HEK293 (cell line): Measurements from ENCODE around the gene SLCO4A1.

Source experiments
- HOXA7 ChIP-seq: sonication (generic); formaldehyde crosslinking; IDR thresholded peaks from 2 replicates; pipeline ENCODE4 v1.8.1; 2022; ENCODE audit warnings: missing genetic modification reagents, borderline replicate concordance
- ZBTB1 ChIP-seq: fragments of 450-650 bp; formaldehyde crosslinking; IDR thresholded peaks from 2 replicates; pipeline ENCODE4 v1.5.1; 2016; ENCODE audit warnings: missing biosample characterization, missing genetic modification characterization
- ZBTB21 ChIP-seq: fragments of 450-650 bp; formaldehyde crosslinking; IDR thresholded peaks from 2 replicates; pipeline ENCODE4 v1.5.1; 2017; ENCODE audit warnings: missing biosample characterization, missing genetic modification characterization
- ZBTB7A ChIP-seq: fragments of 450-650 bp; formaldehyde crosslinking; IDR thresholded peaks from 2 replicates; pipeline ENCODE4 v1.5.1; 2016; ENCODE audit warnings: low read depth, missing biosample characterization, missing genetic modification characterization
- ZEB2 ChIP-seq: fragments of 450-650 bp; formaldehyde crosslinking; IDR thresholded peaks from 2 replicates; pipeline ENCODE4 v1.5.1; 2016; ENCODE audit warnings: missing biosample characterization, missing genetic modification characterization
- ZFP3 ChIP-seq: fragments of 450-650 bp; formaldehyde crosslinking; IDR thresholded peaks from 2 replicates; pipeline ENCODE4 v1.5.1; 2016; ENCODE audit warnings: low read depth, missing biosample characterization, missing genetic modification characterization
- ZFP41 ChIP-seq: fragments of 450-650 bp; formaldehyde crosslinking; IDR thresholded peaks from 2 replicates; pipeline ENCODE4 v1.5.1; 2016; ENCODE audit warnings: missing biosample characterization, missing genetic modification characterization, borderline replicate concordance
- ZNF529 ChIP-seq: fragments of 450-650 bp; formaldehyde crosslinking; IDR thresholded peaks from 2 replicates; pipeline ENCODE4 v1.5.1; 2017; ENCODE audit warnings: missing genetic modification characterization, missing biosample characterization; ENCODE audit not compliant: insufficient replicate concordance
- ZNF548 ChIP-seq: fragments of 450-650 bp; formaldehyde crosslinking; IDR thresholded peaks from 2 replicates; pipeline ENCODE4 v1.5.1; 2016; ENCODE audit warnings: missing biosample characterization, missing genetic modification characterization
- ZNF596 ChIP-seq: fragments of 450-650 bp; IDR thresholded peaks from 2 replicates; pipeline ENCODE4 v1.5.0; 2018; ENCODE audit warnings: missing biosample characterization, mild to moderate bottlenecking, missing genetic modification characterization, moderate library complexity
- ZSCAN30 ChIP-seq: fragments of 450-650 bp; IDR thresholded peaks from 2 replicates; pipeline ENCODE4 v1.5.1; 2018; ENCODE audit warnings: missing biosample characterization, mild to moderate bottlenecking, missing genetic modification characterization, moderate library complexity
- TF ChIP-seq, protein P1 (sequence below): fragments of 450-650 bp; formaldehyde crosslinking; IDR thresholded peaks from 2 replicates; pipeline ENCODE4 v1.5.1; 2016; ENCODE audit warnings: missing biosample characterization, missing genetic modification characterization
- TF ChIP-seq, protein P2 (sequence below): fragments of 450-650 bp; IDR thresholded peaks from 2 replicates; pipeline ENCODE4 v1.5.1; 2018; ENCODE audit warnings: missing biosample characterization, missing genetic modification characterization
- TF ChIP-seq, protein P3 (sequence below): fragments of 450-650 bp; formaldehyde crosslinking; IDR thresholded peaks from 2 replicates; pipeline ENCODE4 v1.5.1; 2016; ENCODE audit warnings: missing biosample characterization, missing genetic modification characterization

DNA sequence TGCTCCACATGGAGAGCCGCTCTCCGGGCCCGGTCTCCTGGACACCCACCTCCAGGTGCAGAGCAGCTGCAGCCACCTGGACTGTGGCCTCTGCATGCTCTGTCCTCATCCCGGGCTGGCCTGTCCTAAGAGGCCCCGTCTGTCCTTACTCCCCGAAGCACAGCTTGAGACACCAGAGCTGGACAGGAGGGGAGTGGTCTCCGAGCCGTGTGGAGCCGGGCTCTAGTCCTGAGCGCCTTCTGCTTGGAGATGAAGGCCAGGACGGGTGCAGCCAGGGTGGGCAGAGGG is 59.7 kb downstream of the SLCO4A1 start:
- TF ChIP-seq ZEB2 (tag by site-specific recombination) (no peak), ZFP41 (tag by site-specific recombination) (no peak), ZBTB7A (tag by site-specific recombination) (no peak), ZNF596 (tag by site-specific recombination) (no peak), HOXA7 (CRISPR knock-in tag) (no peak), ZFP3 (tag by site-specific recombination) (no peak), ZSCAN30 (tag by site-specific recombination) (no peak), ZBTB1 (no peak), ZNF548 (tag by site-specific recombination) (no peak), ZNF529 (tag by site-specific recombination) (no peak), ZBTB21 (tag by site-specific recombination) (no peak)
- TF ChIP-seq, protein P1, sequence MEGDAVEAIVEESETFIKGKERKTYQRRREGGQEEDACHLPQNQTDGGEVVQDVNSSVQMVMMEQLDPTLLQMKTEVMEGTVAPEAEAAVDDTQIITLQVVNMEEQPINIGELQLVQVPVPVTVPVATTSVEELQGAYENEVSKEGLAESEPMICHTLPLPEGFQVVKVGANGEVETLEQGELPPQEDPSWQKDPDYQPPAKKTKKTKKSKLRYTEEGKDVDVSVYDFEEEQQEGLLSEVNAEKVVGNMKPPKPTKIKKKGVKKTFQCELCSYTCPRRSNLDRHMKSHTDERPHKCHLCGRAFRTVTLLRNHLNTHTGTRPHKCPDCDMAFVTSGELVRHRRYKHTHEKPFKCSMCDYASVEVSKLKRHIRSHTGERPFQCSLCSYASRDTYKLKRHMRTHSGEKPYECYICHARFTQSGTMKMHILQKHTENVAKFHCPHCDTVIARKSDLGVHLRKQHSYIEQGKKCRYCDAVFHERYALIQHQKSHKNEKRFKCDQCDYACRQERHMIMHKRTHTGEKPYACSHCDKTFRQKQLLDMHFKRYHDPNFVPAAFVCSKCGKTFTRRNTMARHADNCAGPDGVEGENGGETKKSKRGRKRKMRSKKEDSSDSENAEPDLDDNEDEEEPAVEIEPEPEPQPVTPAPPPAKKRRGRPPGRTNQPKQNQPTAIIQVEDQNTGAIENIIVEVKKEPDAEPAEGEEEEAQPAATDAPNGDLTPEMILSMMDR: no peak
- TF ChIP-seq, protein P2, sequence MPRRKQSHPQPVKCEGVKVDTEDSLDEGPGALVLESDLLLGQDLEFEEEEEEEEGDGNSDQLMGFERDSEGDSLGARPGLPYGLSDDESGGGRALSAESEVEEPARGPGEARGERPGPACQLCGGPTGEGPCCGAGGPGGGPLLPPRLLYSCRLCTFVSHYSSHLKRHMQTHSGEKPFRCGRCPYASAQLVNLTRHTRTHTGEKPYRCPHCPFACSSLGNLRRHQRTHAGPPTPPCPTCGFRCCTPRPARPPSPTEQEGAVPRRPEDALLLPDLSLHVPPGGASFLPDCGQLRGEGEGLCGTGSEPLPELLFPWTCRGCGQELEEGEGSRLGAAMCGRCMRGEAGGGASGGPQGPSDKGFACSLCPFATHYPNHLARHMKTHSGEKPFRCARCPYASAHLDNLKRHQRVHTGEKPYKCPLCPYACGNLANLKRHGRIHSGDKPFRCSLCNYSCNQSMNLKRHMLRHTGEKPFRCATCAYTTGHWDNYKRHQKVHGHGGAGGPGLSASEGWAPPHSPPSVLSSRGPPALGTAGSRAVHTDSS (tag by site-specific recombination): no peak
- TF ChIP-seq, protein P3, sequence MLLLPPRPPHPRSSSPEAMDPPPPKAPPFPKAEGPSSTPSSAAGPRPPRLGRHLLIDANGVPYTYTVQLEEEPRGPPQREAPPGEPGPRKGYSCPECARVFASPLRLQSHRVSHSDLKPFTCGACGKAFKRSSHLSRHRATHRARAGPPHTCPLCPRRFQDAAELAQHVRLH (tag by site-specific recombination): no peak
